ENCODE measurements around the gene ACER3. TPM values are rescaled to one million over a fixed set of nuclear protein-coding genes. Genes with fewer than 3 reads are reported as not detected.

Gene ACER3
- total and polyA plus RNA-seq, 4 donors, result 1.9 to 5.9 (median 4.2) TPM

- TF ChIP-seq TAF1 (conservative IDR thresholded peaks at IDR 0.05), result no peak
- no peak for TF ChIP-seq RXRA (IDR thresholded peaks at IDR 0.05)
- TF ChIP-seq NR2F2 (IDR thresholded peaks at IDR 0.05), result no peak
- no peak for TF ChIP-seq GABPA (IDR thresholded peaks at IDR 0.05 in 1 of 2, conservative IDR thresholded peaks at IDR 0.05 in 1 of 2)
Measured at GRCh38 chr11:76850130-76850529, 10.6 kb upstream of the ACER3 start (continued).

DNA sequence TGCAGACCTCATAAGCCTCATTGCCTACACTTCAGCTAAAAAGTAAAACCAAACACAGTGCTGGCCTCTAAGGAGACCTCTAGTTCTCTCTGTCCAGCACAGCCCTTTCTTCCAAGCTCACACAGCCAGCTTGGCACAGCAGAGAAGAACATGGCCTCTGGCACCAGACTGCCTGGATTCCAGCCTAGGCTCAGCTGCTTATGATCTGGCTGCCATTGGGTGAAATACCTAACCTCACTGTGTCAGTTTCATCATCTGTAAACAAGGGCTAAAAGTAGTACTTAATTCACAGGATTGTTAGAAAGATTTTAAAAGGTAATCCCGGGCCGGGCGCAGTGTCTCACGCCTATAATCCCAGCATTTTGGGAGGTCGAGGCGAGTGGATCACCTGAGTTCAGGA is 9.9 kb upstream of the ACER3 start:
- Histone ChIP-seq H3K27ac (ENCODE audit: low read depth in 1 of 2, low read length in 2 of 2) (no peak overlapping the region), H3K4me3 (ENCODE audit: low read depth in 1 of 3, low read length in 3 of 3) (no peak overlapping the region), H3K36me3 (ENCODE audit: control insufficient read depth in 4 of 4, insufficient read depth in 3 of 4, low read depth in 1 of 4, low read length in 3 of 4) (no peaks in the 10 kb centered on the region), H3K4me1 (ENCODE audit: control insufficient read depth in 4 of 4, insufficient read depth in 4 of 4, low read length in 3 of 4) (peaks cover 0 to 9% (median 5%) of the 10 kb centered on the region in 4 donors), H3K9ac (ENCODE audit: low read depth in 1 of 2, low read length in 2 of 2) (no peak overlapping the region), H3K9me3 (ENCODE audit: control insufficient read depth in 4 of 4, low read length in 3 of 4) (no peaks in the 10 kb centered on the region), H3K27me3 (ENCODE audit: control insufficient read depth in 4 of 4, insufficient read depth in 4 of 4, low read length in 3 of 4) (no peaks in the 10 kb centered on the region)
- no peak for DNase-seq (ENCODE audit: low spot score)
- 48% methylated on average over 6 of the region's 6 CpGs for WGBS
- TF ChIP-seq, protein P1, sequence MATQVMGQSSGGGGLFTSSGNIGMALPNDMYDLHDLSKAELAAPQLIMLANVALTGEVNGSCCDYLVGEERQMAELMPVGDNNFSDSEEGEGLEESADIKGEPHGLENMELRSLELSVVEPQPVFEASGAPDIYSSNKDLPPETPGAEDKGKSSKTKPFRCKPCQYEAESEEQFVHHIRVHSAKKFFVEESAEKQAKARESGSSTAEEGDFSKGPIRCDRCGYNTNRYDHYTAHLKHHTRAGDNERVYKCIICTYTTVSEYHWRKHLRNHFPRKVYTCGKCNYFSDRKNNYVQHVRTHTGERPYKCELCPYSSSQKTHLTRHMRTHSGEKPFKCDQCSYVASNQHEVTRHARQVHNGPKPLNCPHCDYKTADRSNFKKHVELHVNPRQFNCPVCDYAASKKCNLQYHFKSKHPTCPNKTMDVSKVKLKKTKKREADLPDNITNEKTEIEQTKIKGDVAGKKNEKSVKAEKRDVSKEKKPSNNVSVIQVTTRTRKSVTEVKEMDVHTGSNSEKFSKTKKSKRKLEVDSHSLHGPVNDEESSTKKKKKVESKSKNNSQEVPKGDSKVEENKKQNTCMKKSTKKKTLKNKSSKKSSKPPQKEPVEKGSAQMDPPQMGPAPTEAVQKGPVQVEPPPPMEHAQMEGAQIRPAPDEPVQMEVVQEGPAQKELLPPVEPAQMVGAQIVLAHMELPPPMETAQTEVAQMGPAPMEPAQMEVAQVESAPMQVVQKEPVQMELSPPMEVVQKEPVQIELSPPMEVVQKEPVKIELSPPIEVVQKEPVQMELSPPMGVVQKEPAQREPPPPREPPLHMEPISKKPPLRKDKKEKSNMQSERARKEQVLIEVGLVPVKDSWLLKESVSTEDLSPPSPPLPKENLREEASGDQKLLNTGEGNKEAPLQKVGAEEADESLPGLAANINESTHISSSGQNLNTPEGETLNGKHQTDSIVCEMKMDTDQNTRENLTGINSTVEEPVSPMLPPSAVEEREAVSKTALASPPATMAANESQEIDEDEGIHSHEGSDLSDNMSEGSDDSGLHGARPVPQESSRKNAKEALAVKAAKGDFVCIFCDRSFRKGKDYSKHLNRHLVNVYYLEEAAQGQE (IDR thresholded peaks at IDR 0.05), result peak; percentile 48
- TF ChIP-seq, protein P2, sequence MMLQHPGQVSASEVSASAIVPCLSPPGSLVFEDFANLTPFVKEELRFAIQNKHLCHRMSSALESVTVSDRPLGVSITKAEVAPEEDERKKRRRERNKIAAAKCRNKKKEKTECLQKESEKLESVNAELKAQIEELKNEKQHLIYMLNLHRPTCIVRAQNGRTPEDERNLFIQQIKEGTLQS (IDR thresholded peaks at IDR 0.05), result peak; percentile 67
- TF ChIP-seq TAF1 (conservative IDR thresholded peaks at IDR 0.05), result no peak
- TF ChIP-seq EGR1 (IDR thresholded peaks at IDR 0.05; ENCODE audit: low read depth in 2 of 2), result no peak
- TF ChIP-seq JUND (IDR thresholded peaks at IDR 0.05), result peak in 1 of 2 donors; percentile 25
- TF ChIP-seq SP1 (IDR thresholded peaks at IDR 0.05), result peak; percentile 30
- peak; percentile 35 to 70 for TF ChIP-seq RXRA (IDR thresholded peaks at IDR 0.05)
- peak; percentile 96 for TF ChIP-seq FOXA1 (IDR thresholded peaks at IDR 0.05)
- TF ChIP-seq, protein P3, sequence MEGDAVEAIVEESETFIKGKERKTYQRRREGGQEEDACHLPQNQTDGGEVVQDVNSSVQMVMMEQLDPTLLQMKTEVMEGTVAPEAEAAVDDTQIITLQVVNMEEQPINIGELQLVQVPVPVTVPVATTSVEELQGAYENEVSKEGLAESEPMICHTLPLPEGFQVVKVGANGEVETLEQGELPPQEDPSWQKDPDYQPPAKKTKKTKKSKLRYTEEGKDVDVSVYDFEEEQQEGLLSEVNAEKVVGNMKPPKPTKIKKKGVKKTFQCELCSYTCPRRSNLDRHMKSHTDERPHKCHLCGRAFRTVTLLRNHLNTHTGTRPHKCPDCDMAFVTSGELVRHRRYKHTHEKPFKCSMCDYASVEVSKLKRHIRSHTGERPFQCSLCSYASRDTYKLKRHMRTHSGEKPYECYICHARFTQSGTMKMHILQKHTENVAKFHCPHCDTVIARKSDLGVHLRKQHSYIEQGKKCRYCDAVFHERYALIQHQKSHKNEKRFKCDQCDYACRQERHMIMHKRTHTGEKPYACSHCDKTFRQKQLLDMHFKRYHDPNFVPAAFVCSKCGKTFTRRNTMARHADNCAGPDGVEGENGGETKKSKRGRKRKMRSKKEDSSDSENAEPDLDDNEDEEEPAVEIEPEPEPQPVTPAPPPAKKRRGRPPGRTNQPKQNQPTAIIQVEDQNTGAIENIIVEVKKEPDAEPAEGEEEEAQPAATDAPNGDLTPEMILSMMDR (IDR thresholded peaks at IDR 0.05; ENCODE audit: low read depth, low read length, missing input control), result no peak
- TF ChIP-seq YY1 (IDR thresholded peaks at IDR 0.05), result peak; percentile 96
- TF ChIP-seq ZBTB33 (IDR thresholded peaks at IDR 0.05), result peak; percentile 16
- TF ChIP-seq FOXA2 (IDR thresholded peaks at IDR 0.05), result peak; percentile 98
- no peak for TF ChIP-seq HNF4G (IDR thresholded peaks at IDR 0.05)
- TF ChIP-seq, protein P4, sequence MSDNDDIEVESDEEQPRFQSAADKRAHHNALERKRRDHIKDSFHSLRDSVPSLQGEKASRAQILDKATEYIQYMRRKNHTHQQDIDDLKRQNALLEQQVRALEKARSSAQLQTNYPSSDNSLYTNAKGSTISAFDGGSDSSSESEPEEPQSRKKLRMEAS (IDR thresholded peaks at IDR 0.05), result peak; percentile 27
- TF ChIP-seq NR2F2 (IDR thresholded peaks at IDR 0.05), result peak; percentile 10
- TF ChIP-seq GABPA (IDR thresholded peaks at IDR 0.05 in 1 of 2, conservative IDR thresholded peaks at IDR 0.05 in 1 of 2), result no peak
- peak; percentile 15 to 22 for TF ChIP-seq RAD21 (IDR thresholded peaks at IDR 0.05)
- TF ChIP-seq HNF4A (conservative IDR thresholded peaks at IDR 0.05), result peak; percentile 35 to 64

All from liver (tissue), 9 donors.